GM18517 (cell line): Measurements from ENCODE around the gene OR2F2.

ENCODE experiments used
- ATAC-seq: cut with Tn5 transposase; IDR thresholded peaks from one replicate; pipeline ENCODE4 v1.9.1; 2021; ENCODE audit warnings: mild to moderate bottlenecking, moderate library complexity; ENCODE audit not compliant: unreplicated experiment

Gene OR2F2

DNA sequence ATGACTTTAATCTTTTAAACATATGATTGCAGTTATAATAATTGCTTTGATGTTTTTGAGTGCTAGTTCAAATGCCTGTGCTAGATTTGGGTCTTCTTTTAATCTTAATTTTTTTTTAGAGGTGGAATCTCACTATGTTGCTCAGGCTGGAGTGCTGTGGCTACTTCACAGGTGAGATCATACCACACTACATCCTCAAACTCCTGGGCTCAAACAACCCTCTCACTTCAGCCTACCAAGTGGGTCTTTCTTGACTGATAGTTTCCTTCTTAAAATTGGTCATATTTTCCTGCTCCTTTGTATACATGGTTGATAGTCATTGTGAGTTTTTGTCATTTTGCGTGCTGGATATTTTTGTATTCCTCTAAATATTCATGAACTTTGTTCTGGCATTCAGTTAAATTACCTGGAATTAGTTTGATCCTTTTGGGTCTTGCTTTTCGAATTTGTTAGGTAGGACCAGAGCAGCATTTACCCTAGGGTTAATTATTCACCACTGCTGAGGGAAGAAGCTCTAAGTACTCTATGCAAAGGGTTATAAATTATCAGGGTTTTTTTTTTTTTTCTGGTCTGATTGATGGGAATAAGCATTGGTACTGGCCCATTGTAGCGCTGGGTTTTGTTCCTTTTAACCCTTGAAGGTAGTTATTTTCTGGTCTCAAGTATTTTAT, 21.0 kb upstream of the OR2F2 start:
- ATAC-seq, result no peak

GRCh38 chr7:143914938-143915652, 19.9 kb upstream of the OR2F2 start:
- ATAC-seq, result no peak

GRCh38 chr7:143924851-143925250, 10.2 kb upstream of the OR2F2 start:
- no peak for ATAC-seq

DNA sequence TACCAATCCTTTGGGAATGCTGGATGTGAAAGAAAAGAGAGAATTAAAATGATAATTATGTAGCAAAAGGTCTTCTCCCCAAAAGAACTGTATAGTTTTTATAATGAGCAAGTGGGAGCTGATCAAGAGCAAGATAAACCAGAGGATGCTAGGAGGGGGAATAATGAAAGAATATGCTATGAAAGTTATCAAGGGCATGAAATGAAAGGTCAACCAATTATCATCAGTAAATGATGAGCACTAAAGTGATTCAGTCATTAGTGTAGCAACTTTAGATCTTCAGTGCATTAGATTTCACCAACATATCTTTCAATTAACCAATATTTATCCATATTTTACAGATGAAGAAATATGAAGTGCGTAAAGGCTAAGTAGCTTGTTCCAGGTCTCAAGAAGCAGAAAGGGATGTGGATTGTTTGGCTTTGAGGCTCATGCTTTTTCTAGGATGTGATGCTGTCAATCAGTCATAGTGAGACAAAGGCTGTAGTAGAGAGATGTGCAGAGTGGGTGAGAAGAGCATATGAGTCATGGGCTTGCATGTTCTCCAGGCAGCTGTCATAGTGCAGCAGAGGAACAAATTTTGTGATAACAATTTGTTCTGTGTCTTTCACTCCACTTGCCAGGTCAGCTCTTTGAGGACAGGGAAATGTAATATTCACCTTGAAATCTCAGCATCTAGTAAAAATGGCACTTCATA, 5.7 kb upstream of the OR2F2 start:
- ATAC-seq, result no peak

DNA sequence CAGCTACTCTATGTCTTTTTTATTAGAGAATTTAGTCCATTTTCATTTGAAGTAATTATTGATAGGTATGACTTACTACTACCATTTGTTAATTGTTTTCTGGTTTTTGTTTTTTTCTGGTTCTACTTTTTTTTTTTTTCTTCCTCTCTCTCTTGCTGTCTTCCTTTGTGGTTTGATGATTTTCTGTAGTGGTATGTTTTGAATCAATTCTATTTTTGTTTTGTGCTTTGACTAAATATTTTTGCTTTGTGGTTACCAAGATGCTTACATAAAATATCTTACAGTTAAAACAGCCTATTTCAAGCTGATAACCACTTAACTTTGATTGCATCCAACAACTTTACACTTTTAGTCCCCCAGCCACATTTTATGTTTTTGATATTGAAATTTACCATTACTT, 3.3 kb upstream of the OR2F2 start:
- no peak for ATAC-seq

DNA sequence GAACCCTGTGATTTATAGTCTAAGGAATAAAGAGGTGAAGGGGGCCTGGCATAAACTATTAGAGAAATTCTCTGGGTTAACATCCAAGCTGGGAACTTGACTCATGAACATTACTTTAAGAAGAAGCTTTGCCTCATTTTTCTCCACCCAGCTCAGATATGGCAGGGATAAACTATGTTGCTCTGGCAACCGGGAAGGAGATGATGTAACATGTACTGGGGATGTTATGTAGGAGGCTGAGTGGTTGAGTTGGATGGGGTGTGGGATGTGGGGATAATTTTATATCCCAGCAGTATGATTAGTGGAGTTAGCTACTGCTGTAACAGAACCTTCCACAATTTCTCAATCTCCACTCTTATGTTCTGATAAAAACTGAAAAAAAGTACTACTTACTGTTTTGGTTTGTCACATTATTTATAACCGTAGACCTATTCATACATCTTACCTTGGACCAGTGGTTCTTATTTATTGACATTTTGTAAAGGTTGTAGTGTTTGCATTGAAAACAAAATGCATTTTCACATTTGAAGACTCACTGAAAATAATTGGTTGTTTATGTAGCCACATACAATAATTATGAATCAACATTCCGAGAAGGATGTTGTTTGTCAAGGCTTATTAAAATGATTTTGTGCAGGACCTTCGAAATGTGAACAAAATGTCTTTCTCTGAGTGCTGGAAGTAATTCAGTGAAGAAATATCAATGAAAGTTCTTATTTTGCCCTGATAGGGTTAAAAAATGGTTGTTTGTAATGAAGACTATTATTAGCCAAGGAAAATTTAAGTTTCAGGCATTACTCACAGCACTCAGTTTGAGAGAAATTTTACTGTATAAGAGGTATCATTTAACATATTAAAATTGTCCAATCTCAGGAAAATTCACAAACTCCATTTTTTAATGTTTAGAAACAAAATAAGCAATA, 1.3 kb downstream of the OR2F2 start:
- ATAC-seq, result no peak

DNA sequence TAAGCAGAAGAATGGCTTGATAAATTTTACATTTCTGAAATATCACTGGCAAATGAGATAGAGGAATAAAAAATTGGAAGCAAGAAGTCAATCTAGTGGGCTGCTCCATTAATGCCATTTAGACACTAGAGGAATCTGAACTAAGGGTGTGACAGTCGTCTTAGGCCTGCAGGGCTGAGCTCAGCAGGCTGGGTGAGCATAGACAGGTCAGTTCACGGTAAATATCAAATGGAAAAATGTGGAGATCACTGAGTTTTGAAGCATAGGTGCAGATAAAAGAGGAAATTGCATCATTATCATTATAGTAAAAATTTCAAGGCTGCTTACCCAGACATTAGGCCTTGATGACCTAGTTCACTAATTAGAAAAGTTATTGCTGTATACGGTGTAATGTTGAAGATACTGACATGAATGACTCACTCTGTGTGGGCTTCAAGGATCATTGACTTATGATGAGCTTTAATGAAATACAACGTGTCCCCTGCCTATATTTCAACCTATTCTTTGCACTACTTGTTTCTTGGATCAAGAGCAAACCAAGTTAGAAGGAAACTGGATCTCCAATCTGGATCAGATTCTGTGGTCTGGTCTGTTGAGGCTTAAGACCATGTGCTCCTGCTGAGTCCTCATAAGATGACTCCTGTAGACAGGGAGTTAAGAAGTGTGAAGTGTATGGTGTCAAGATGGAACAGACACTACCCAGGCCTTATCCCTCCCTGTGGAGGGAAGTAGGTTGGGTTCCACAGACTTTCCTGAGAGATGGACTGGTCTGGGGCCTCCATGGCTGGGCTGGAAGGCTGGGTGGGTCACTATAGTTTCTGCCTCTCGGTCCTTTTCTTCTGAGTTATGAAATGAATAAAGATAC, 3.6 kb downstream of the OR2F2 start:
- ATAC-seq, result no peak

GRCh38 chr7:143945423-143945822, 10.4 kb downstream of the OR2F2 start:
- no peak for ATAC-seq

- no peak for ATAC-seq
Measured at GRCh38 chr7:143947111-143947510, 12.1 kb downstream of the OR2F2 start.

DNA sequence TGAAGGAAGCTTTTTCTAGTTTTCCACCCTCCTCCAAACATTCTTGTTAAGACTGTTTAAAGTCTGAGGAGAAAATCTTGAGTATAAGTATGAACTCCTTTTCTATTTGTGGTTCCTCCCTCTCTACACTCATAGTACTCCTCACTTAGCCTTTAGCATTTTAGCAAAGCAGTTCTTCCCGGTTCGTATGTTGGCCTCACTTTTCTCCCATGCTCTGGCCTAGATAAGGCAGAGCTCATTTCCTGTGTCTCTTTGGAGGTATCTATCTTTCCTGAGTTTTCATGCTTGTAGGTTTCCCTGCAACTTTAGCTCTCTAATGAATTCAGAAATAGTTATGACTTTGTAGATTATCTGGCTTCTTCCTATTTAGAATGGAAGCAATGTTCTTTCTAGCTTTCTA, 13.7 kb downstream of the OR2F2 start:
- ATAC-seq, result no peak

DNA sequence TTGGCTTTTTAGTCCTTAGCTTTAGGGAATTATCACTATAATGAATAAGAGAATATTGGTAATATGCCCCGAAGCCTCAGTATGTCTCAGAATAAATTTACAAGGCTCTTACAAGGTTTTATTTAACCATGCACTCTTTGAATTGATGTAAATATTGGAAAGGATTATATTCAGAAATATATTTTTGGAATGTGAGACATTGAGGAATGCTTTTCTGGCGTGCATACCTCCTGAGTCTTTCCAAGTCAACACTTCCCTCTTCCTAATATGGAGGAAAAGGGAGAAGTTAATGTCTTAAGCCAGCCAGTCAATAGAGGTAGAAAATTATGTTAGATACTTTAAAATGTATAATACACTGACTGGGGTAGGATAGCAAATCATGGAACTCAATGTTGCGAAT, 18.4 kb downstream of the OR2F2 start:
- no peak for ATAC-seq

GRCh38 chr7:143954135-143954534, 19.1 kb downstream of the OR2F2 start:
- ATAC-seq, result no peak

DNA sequence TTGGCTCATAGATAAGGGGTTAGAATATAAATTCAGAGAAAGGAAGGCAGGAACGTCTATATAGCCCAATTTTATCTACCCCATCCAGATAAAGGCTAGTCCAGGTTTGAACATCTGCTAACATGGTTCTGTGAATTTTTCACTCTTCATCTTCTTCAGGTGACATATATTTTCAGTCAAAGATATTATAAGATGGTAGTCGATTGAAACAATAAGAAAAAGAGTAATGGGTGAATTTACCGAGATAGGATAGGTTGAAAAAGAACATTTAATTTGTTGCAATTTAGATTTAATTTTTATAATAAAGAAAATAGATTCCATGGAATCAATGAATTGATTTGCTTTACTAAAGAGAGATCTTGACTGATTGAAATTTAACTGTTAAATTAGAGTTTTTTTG, 19.5 kb downstream of the OR2F2 start, which contains the start of gene OR2F1:
Gene OR2F1, plus strand, starts transcription at position 301 of the 400 bp plus-strand sequence. CDS start 5,127 bp downstream, outside the sequence.
- no peak for ATAC-seq

DNA sequence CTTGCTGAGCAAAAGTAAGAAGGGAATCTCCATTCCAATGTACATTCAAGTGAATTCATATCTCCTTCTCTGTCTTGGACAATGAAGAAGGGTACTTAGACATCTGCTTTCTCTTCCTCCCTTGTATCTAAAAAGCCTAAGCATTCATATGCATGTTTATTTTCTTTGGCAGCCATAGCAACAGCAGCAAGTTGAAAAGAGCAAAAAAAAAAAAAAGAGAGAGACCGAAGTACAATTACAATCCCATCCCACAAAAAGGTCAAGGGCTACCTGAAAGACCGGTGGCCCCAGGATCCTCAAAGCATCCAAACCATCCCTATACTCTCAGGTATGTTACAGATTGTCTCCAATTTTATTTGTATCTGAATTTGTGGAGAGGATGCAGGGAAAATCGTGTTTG, 23.7 kb downstream of the OR2F2 start:
- ATAC-seq, result no peak

DNA sequence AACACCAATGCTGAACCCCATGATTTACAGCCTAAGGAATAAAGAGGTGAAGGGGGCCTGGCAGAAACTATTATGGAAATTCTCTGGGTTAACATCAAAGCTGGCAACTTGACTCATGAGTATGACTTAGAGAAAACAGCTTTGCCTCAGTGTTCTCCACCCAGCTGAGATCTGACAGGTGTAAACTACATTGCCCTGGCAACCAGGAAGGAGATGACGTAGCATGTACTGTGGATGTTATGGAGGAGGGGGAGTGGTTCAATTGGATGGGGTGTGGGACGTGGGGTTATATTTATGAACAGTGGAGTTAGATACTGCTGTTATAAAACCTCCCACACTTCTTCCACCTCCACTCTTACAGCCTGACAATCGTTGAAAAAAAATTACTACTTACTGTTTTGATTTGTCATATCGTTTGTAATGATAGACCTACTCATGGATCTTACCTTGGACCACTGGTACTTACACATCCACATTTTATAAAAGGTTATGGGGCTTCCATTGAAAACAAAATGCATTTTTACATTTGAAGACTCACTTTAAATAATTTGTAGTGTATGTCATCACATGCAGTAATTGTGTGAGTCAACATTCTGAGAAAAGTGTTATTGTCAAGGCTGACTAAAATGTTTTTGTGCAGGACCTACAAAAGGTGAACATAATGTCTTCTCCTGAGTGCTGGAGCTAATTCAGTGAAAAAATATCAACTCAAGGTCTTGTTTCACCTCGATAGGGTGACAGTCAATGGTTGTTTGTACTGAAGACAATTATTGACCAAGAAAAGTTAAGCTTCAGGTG, 26.0 kb downstream of the OR2F2 start:
- ATAC-seq, result no peak

- ATAC-seq, result no peak
Measured at GRCh38 chr7:143965280-143965679, 30.2 kb downstream of the OR2F2 start.

DNA sequence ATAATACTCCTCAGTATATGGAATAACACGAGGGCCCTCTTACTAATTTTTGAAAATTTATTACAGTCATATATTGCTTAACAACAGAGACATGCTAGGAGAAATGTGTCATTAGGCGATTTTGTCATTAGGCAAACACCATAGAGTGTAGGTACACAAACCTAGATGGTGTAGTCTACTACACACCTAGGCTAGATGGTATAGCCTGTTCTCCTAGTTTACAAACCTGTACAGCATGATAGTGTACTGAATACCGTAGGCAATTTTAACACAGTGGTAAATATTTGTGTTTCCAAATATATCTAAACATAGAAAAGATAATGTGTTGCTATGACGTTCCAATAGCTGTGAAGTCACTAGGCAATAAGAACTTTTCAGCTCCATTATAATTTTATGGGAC, 32.4 kb downstream of the OR2F2 start:
- ATAC-seq, result no peak

- no peak for ATAC-seq
Measured at GRCh38 chr7:143973870-143974416, 38.9 kb downstream of the OR2F2 start.

- ATAC-seq, result no peak
Measured at GRCh38 chr7:143974459-143974858, 39.4 kb downstream of the OR2F2 start.
